ENCODE results near the gene DAND5.

The DAND5 gene

GRCh38 chr19:12995596-12996405 lies 26.4 kb downstream of the DAND5 start:
- DNase-seq: no peak

DNA sequence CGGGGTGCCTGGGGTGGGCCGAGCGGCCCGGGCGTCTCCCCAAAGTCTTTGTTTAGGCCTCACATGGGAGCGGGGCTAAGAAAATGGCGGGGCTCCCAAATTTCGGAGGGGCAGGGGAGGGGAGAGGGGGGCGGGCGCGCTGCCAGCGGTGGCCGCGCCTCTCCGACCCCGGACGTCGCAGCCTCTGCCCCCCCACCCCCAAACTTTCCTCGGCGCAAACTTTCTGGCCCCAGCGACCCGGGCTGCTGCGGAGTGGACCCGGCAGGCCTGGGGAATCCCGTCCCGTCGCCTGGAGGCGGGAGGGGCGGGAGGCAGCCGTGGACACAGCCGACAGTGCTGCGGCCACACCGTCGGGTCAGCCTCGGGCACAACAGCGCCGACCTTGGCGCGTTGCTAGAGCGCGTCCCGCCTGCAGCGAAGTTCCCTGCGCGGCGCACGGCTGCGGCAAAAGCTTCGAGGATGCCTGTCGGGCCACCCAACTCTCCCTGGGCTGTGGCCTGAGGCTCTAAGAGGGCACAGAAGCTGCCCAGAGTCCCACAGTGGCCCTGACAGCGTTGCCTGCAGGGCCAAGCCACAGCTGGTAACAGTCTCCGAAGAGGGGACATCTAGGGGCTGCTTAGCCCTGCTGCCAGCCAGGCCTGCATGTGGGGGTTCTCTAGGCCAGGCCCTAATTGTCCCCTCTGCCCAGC lies 27.2 kb downstream of the DAND5 start:
- no peak for DNase-seq

DNA sequence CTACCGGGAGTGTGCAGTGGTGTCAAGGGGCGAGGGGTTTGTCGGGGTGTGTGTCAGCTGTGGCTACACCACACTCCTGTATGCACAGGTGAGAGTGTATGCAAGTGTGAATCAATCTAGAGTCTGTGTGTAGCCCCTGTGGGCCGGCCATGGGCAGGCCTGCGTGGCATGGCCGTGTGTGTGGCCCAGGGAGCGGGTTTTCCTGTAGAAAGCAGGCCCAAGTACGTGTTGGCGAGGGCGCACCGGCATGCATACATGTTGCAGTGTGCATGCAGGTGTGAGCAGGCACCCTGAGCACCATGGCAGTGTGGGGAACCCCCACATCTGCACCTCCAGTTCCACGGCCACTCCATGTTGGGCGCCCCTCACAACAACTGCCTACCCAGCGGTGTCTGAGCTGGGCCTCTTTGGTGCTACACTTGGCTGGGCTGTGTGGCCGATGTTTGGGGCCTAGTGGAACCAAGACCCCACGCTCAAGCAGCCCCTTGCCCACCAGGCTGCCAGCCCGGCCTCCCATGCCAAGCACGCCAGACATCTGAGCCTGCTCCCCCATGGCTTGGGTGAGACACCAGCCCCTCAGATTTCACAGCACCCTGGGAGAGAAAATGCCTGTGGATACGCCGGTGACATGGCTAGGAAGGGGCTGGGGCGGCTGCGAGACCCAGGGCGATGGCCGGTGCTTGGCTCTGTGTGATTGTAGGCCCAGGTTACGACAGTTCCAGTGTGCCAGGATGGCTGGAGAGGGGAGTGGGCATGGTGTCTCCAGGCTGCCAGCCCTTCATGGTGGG lies 28.0 kb downstream of the DAND5 start:
- no peak for DNase-seq

DNA sequence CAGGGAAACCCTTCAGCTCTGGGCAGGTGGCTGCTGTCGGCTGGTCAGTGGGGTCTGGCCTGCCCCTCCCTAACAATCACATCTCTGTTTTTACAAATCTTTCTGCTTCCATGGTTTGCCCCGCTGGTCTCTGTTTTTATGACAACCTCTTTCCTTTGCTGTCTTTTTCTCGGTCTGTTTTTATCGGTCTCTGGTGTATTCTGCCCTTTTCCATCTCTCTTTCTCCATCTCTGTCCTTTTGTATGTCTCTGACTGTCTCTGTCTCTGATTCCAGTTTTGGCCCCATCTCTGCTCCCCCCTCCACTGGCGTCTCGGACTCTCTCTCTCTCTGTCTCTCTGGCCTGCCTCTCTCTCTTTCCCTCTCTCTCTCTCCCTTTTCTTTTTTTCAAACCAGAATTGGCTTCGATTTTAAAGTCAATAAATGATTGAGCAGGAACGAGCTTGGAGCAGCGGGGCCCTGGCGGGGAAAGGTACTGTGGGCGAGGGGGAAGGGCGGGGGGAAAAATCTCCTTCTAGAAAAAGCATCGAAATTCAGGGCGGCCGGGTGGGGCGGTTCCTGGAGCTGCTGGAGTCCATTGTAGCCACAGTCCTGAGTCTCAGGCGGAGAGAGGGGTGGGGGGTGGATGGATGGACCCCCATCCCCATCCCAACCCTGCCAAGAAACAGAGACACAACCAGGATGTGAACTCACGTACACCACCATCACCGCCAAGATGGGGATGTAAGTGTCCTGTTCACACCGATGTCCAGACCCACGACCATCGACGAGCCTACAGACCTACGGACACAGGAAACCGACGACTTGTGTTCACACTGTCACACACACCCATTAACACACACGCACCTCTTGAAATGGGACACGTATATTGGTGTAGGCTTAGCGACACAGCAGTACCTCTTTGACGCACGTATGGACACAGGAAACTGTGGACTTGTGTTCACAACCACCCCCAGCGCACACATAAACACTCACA lies 28.9 kb downstream of the DAND5 start:
- DNase-seq: no peak

DNA sequence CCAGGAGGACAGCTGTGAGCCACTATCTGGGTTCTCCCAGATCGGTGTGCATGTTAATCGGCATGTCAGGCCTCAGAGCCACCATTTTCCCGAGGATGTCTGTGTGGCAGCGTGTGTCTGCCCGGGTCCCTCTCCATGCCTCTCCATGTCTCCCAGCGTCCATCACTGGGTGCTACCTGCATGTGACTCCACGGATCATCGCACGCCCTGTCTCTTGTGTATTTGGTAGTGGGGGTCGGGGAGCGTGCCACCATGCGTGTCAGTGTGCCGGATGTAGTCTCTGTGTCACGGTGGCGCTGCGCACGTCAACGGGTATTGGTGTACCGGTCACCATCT lies 31.8 kb downstream of the DAND5 start:
- DNase-seq: no peak

GRCh38 chr19:13001502-13002165 lies 32.3 kb downstream of the DAND5 start:
- no peak for DNase-seq

GRCh38 chr19:13002166-13002898 lies 33.0 kb downstream of the DAND5 start:
- no peak for DNase-seq

- no peak for DNase-seq
These were observed 33.7 kb downstream of the DAND5 start for GRCh38 chr19:13003081-13003480.

- no peak for DNase-seq
These were observed 34.9 kb downstream of the DAND5 start for GRCh38 chr19:13004273-13004672.

DNA sequence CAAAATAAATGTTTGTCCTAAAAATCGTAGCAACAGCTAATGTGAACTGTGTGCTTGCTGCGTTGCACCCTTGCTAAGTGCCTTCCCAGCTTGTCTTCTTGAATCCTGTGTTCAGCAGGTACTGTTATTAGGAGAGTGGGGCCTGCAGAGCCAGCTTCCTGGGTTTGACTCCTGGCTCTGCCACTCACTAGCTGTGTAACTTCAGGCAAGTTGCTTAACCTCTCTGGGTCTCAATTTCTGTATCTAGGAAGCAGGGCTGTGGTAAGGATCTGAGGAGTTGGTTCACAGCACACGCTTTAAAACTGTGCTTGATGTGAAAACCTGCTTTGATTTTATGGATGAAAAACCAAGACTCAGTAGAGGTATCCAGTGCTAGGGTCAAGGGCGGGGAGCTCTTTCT lies 35.9 kb downstream of the DAND5 start:
- DNase-seq: no peak

DNA sequence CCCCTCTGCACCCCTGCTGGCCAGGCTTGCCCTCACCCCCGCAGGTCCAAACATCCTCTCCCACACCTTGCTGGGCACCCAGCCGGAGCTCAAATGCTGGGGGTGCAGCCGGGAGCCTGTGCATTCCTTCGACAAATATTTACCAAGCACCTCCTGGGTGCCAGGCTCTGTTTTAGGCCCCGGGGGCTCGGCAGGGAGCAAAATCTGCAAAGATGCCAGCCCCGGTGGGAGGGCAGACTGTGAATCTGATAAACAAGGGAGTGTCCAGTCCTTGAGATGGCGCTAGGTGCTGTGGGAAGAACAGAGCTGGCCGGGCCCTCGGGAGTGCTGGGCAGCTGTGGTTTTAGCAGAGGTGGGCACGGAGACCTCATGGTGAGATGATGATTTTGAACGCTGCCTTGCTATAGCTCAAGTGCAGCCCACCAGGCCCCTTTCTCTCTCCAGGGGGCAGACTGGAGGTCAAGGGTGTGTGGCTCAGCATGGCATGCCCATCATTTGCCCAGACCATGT lies 36.5 kb downstream of the DAND5 start:
- DNase-seq: no peak

DNA sequence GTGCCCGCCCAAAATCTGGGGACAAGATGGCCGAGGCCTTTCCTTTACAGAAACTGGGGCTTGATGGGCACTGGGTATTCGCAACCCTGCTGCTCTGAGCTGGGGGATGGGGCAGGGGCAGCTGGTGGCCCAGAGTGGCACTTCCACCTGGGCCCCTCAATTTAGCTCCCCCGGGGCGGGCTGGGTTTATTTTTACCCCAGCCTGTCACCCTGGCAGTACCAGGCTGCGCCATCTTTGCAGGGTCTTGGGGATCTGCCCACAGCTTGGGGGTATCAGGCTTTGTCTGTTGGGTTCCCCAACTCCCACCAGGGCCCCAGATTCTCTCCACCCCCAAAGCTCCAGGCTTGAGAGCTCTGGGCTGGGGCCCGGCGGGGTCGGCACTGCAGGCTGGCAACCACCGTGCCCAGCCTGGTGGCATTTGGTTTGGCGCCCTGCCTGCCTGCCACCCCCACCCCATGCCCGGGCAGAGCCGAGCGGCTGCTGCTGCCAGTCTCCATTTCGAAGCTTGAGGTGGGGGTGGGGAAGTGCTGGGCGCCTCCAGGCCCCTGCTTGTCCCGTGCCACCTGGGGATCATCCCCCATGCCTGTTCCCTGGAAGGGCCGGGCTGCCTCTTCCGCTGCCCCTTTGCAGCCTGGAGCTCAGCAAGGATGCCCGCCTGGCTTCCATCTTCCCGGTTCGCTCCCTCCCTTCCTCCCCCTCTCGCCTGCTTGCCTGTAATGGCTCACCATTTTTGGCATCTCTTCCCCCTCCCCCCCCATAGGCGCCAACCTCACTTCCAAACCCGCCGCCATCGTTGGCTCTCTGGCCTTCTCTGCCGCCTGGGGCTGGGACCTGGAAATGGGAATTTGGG lies 37.3 kb downstream of the DAND5 start:
- no peak for DNase-seq

DNA sequence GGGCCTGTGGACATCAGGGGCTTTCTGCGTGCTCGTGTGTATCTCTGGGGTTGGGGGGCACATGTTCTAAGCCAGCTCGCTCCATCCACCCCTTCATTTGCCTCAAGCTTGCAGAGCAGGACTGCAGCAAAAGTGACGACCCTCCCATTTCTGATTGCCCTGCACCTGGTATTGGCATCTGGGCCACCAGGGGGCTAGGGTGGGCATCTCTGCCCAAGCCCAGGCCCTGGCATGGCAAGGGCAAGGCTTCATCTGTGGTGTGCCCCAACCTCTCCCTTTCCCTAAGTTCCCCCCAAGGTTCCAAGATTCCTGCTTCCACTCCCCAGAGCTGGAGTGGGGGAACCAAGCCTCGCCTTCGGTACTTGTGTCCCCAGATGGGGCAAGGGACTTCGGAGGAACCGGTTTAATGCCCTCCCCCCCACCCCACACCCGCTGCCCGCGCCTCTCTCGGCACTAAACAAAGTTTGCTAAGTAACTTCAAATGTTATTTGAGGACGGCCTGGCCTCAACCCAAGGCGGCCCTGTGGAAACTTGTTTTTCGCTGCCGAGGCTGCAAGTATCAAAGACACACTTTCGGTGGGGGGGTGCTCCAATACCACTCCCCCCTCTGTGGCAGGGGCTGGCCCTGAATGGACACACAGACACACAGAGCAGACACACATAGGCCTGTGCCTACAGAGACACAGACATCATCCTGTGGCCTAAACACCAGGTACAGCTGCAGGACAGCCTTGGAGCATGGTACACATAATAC lies 38.1 kb downstream of the DAND5 start:
- DNase-seq: no peak

- DNase-seq: no peak
These were observed 39.8 kb downstream of the DAND5 start for GRCh38 chr19:13008926-13009787.

DNA sequence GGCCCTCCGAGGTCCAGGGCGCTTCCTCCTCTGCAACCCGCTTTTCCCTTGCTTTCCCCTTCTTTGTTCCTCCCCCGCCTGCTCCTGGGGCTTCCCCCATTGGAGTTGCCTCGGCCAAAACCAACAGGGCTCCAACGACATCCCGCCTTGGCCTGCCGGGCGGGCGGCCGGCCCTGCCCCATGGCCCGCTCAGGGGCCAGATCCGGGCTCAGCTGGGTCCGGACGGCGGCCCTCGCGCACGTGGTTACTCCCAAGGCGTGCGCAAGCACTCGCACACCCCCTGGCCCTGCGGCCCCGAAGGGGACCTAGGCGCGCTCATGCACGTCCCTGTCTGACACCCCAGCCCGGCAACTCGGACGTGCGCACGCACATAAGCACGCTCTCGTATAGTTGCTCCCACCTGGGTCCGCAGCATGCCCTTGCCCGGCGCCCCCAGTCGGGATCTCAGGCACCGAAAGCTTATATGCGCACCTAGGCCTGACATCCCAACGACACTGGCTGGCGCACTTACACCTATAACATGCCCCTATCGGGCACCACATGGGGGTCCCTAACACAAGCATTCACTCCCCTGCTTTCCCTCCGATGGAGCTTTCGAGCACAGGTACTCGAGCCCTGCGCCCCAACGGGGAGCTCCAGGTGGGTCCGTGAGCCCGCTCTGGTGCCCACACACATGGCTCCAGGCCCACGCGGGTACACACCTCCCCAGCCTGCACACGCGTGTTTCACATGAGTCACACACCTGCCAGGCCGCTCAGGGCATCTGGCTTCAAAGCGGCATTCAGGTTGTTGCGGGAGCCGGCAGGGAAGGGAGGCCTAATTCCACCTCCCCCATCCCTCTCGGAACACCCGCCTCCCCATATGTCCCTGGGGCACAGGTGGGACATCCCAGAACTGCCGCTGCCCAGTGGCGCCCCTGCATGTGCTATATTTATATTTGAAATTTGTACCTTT lies 40.9 kb downstream of the DAND5 start:
- no peak for DNase-seq

GRCh38 chr19:13010992-13011652 lies 41.7 kb downstream of the DAND5 start:
- no peak for DNase-seq

Measured in activated T-cell treated with anti-CD3 and anti-CD28 coated beads, Interleukin-2, amount 50 U/mL, for 48 hours (primary cell).